Measurements from ENCODE around the gene ZNF236. TPM values are rescaled to one million over a fixed set of nuclear protein-coding genes. Genes with fewer than 3 reads are reported as not detected.

The ZNF236 gene
- total and polyA plus RNA-seq, 2 donors (not counting 3 experiments of a cell fraction or from before 2014, with no cell fraction given): 4.5 to 14.7 TPM

GRCh38 chr18:76886112-76886511 is 63.8 kb downstream of the ZNF236 start:
- no peak overlapping the region for H2AFZ ChIP-seq (ENCODE audit: low read depth, low read length)
- no peak for DNase-seq (ENCODE audit: low read depth, low spot score)
- dilution Hi-C loops (cut with MboI; ENCODE audit: extremely low pct_ligation_motif_present, low sequenced_read_pairs) (no loop called here), intact Hi-C loops (cut with micrococcal nuclease) (no loop called here)
- H3K4me1 ChIP-seq (ENCODE audit: control insufficient read depth, extremely low read depth, insufficient read depth, low read length): no peaks in the 10 kb centered on the region
- no peaks in the 10 kb centered on the region for H3K79me2 ChIP-seq (ENCODE audit: control insufficient read depth, insufficient read depth, low read length)
- H3K9me1 ChIP-seq (replicated peaks; ENCODE audit: control insufficient read depth, extremely low read depth, insufficient read depth, low read length): no peaks in the 10 kb centered on the region
- H3K9me3 ChIP-seq (replicated peaks; ENCODE audit: control insufficient read depth, insufficient read depth, low read length): no peaks in the 10 kb centered on the region
- no TSS peak for BruUV-seq (replicated peaks)
- ChIA-PET POLR2A (no interaction called here), CTCF (interaction anchor here (0.7 to 1.2 kb wide), 2 partner anchors 14 to 83 kb away, joined by 3 to 4 read pairs; no protein-coding TSS in a partner anchor)
- H3K9ac ChIP-seq (replicated peaks; ENCODE audit: extremely low read depth, insufficient read depth, low read length): no peak overlapping the region
- no peaks in the 10 kb centered on the region for H4K20me1 ChIP-seq (replicated peaks; ENCODE audit: control insufficient read depth, extremely low read depth, insufficient read depth, low read length)
- H3K4me3 ChIP-seq (replicated peaks in 1 of 3; ENCODE audit: insufficient read depth in 1 of 3, low read depth in 1 of 3, low read length in 3 of 3): no peak overlapping the region
- FAIRE-seq: no peak
- peaks cover 5 to 17% of the 10 kb centered on the region in 2 experiments for H3K36me3 ChIP-seq (ENCODE audit: control insufficient read depth in 2 of 2, extremely low read depth in 1 of 2, insufficient read depth in 2 of 2, low read length in 2 of 2)
- no peak overlapping the region for H3K27ac ChIP-seq (ENCODE audit: insufficient read depth, low read depth, low read length)
- TF ChIP-seq CTCF (IDR thresholded peaks at IDR 0.05; ENCODE audit: extremely low read depth in 1 of 2, insufficient read depth in 1 of 2, low read depth in 1 of 2, low read length in 2 of 2) (no peak), EZH2 (IDR thresholded peaks at IDR 0.05; ENCODE audit: borderline replicate concordance, low read depth, low read length, severe bottlenecking) (no peak)
- H3K27me3 ChIP-seq (ENCODE audit: control insufficient read depth in 2 of 2, insufficient read depth in 2 of 2, low read length in 2 of 2): no peaks in the 10 kb centered on the region
- H3K4me2 ChIP-seq (ENCODE audit: insufficient read depth, low read length): no peak overlapping the region

GRCh38 chr18:76889091-76889699 is 66.8 kb downstream of the ZNF236 start:
- intact Hi-C loops (cut with micrococcal nuclease) (no loop called here), dilution Hi-C loops (cut with MboI; ENCODE audit: extremely low pct_ligation_motif_present, low sequenced_read_pairs) (no loop called here)
- no TSS peak for BruUV-seq (replicated peaks)
- FAIRE-seq (no peak), DNase-seq (ENCODE audit: low read depth, low spot score) (no peak)
- H3K4me2 ChIP-seq (ENCODE audit: insufficient read depth, low read length): no peak overlapping the region
- CTCF ChIA-PET: no interaction called here
- H4K20me1 ChIP-seq (replicated peaks; ENCODE audit: control insufficient read depth, extremely low read depth, insufficient read depth, low read length): no peaks in the 10 kb centered on the region
- no peaks in the 10 kb centered on the region for H3K9me1 ChIP-seq (replicated peaks; ENCODE audit: control insufficient read depth, extremely low read depth, insufficient read depth, low read length)
- H3K4me1 ChIP-seq (ENCODE audit: control insufficient read depth, extremely low read depth, insufficient read depth, low read length): no peaks in the 10 kb centered on the region
- H3K36me3 ChIP-seq (ENCODE audit: control insufficient read depth in 2 of 2, extremely low read depth in 1 of 2, insufficient read depth in 2 of 2, low read length in 2 of 2): peaks cover 0 to 6% of the 10 kb centered on the region in 2 experiments
- no peak overlapping the region for H3K27ac ChIP-seq (ENCODE audit: insufficient read depth, low read depth, low read length)
- no peak overlapping the region for H2AFZ ChIP-seq (ENCODE audit: low read depth, low read length)
- no peak overlapping the region for H3K4me3 ChIP-seq (replicated peaks in 1 of 3; ENCODE audit: insufficient read depth in 1 of 3, low read depth in 1 of 3, low read length in 3 of 3)
- H3K9ac ChIP-seq (replicated peaks; ENCODE audit: extremely low read depth, insufficient read depth, low read length): no peak overlapping the region
- no peaks in the 10 kb centered on the region for H3K9me3 ChIP-seq (replicated peaks; ENCODE audit: control insufficient read depth, insufficient read depth, low read length)
- POLR2A ChIA-PET: no interaction called here
- H3K27me3 ChIP-seq (ENCODE audit: control insufficient read depth in 2 of 2, insufficient read depth in 2 of 2, low read length in 2 of 2): no peaks in the 10 kb centered on the region
- TF ChIP-seq EZH2 (IDR thresholded peaks at IDR 0.05; ENCODE audit: borderline replicate concordance, low read depth, low read length, severe bottlenecking): no peak
- TF ChIP-seq CTCF (IDR thresholded peaks at IDR 0.05; ENCODE audit: extremely low read depth in 1 of 2, insufficient read depth in 1 of 2, low read depth in 1 of 2, low read length in 2 of 2): no peak
- no peak for TF ChIP-seq JUN (IDR thresholded peaks at IDR 0.05; ENCODE audit: borderline replicate concordance, insufficient read depth, insufficient read length, low read depth)
- TF ChIP-seq GATA2 (IDR thresholded peaks at IDR 0.05; ENCODE audit: insufficient read depth, insufficient read length, low read depth, low read length): no peak
- TF ChIP-seq MYC (IDR thresholded peaks at IDR 0.05; ENCODE audit: low read depth, low read length): no peak
- no peak for TF ChIP-seq POLR2A (IDR thresholded peaks at IDR 0.05; ENCODE audit: low read depth, low read length)
- TF ChIP-seq FOS (IDR thresholded peaks at IDR 0.05; ENCODE audit: borderline replicate concordance, insufficient read depth, low read length): no peak
- TF ChIP-seq POLR2AphosphoS5 (IDR thresholded peaks at IDR 0.05; ENCODE audit: insufficient read depth, low read depth, low read length): no peak
- TF ChIP-seq MAX (IDR thresholded peaks at IDR 0.05; ENCODE audit: insufficient read depth, insufficient read length): no peak
- H3K79me2 ChIP-seq (ENCODE audit: control insufficient read depth, insufficient read depth, low read length): no peaks in the 10 kb centered on the region

Data from endothelial cell of umbilical vein (primary cell).